Stimulated activated CD4-positive, alpha-beta T cell treated with anti-CD3 and anti-CD28 coated beads, Interleukin-15, amount 100 ng/mL, for 48 hours (primary cell): ENCODE results near the gene EFCC1.

Experiments
- DNase-seq, 2 donors: peaks; one replicate each; pipeline ENCODE4 v3.0.0-alpha.2; 2020; ENCODE audit warnings: low read depth in 2 of 2

Gene EFCC1

GRCh38 chr3:128994581-128995546 is 6.2 kb upstream of the EFCC1 start:
- DNase-seq = no peak

GRCh38 chr3:128995737-128996136 is 5.4 kb upstream of the EFCC1 start:
- no peak for DNase-seq

- no peak for DNase-seq
Observed at GRCh38 chr3:128996200-128996599, 4.9 kb upstream of the EFCC1 start.

- DNase-seq = no peak
Observed at GRCh38 chr3:128996726-128997125, 4.4 kb upstream of the EFCC1 start.

GRCh38 chr3:128997486-128998133 is 3.5 kb upstream of the EFCC1 start:
- DNase-seq = no peak

GRCh38 chr3:128998561-128998960 is 2.5 kb upstream of the EFCC1 start:
- no peak for DNase-seq

- no peak for DNase-seq
Observed at GRCh38 chr3:128999102-128999501, 2.0 kb upstream of the EFCC1 start.

- DNase-seq = no peak
Observed at GRCh38 chr3:129000742-129001100, 383 bp upstream of the EFCC1 start.

- no peak for DNase-seq
Observed at GRCh38 chr3:129001806-129002572, 885 bp downstream of the EFCC1 start.

- DNase-seq = no peak
Observed at GRCh38 chr3:129002573-129003569, 1.8 kb downstream of the EFCC1 start.

- DNase-seq = no peak
Observed at GRCh38 chr3:129003578-129004112, 2.5 kb downstream of the EFCC1 start.

- no peak for DNase-seq
Observed at GRCh38 chr3:129004639-129005295, 3.7 kb downstream of the EFCC1 start.

- no peak for DNase-seq
Observed at GRCh38 chr3:129005526-129006303, 4.6 kb downstream of the EFCC1 start.

- no peak for DNase-seq
Observed at GRCh38 chr3:129006864-129007263, 5.8 kb downstream of the EFCC1 start.

- no peak for DNase-seq
Observed at GRCh38 chr3:129007792-129008191, 6.7 kb downstream of the EFCC1 start.

GRCh38 chr3:129009266-129009665 is 8.2 kb downstream of the EFCC1 start:
- DNase-seq = no peak

- no peak for DNase-seq
Observed at GRCh38 chr3:129010310-129010956, 9.3 kb downstream of the EFCC1 start.

- no peak for DNase-seq
Observed at GRCh38 chr3:129013491-129013891, 12.4 kb downstream of the EFCC1 start.

- DNase-seq = no peak
Observed at GRCh38 chr3:129014148-129014547, 13.0 kb downstream of the EFCC1 start.
